ENCODE data around the gene EMILIN3. TPM values are rescaled to one million over a fixed set of nuclear protein-coding genes. Genes with fewer than 3 reads are reported as not detected.

The EMILIN3 gene
- total and polyA plus RNA-seq, 2 experiments from 2014 or later = not detected

GRCh38 chr20:41376349-41376748 is 9.7 kb upstream of the EMILIN3 start:
- TF ChIP-seq EZH2 (IDR thresholded peaks at IDR 0.05; ENCODE audit: insufficient read depth, poor library complexity, severe bottlenecking) (no peak), EZH2phosphoT487 (IDR thresholded peaks at IDR 0.05; ENCODE audit: insufficient read depth, low read depth) (no peak)
- no peaks in the 10 kb centered on the region for H3K9me2 ChIP-seq (ENCODE audit: insufficient read depth)
- H2AFZ ChIP-seq = no peak overlapping the region
- H3K79me2 ChIP-seq (ENCODE audit: insufficient read depth) = no peaks in the 10 kb centered on the region
- H3K4me3 ChIP-seq = no peak overlapping the region
- H3K4me1 ChIP-seq (ENCODE audit: insufficient read depth) = no peaks in the 10 kb centered on the region
- no peaks in the 10 kb centered on the region for H4K20me1 ChIP-seq (ENCODE audit: insufficient read depth)
- H3K27me3 ChIP-seq (replicated peaks; ENCODE audit: insufficient read depth) = peaks cover 36% of the 10 kb centered on the region
- no peaks in the 10 kb centered on the region for H3F3A ChIP-seq (ENCODE audit: insufficient read depth)
- H3K27ac ChIP-seq = no peak overlapping the region
- no peaks in the 10 kb centered on the region for H3K9me3 ChIP-seq (ENCODE audit: low read depth)
- in situ Hi-C loops (cut with MboI) = no loop called here
- no peak overlapping the region for H3K4me2 ChIP-seq (ENCODE audit: unreplicated experiment)
- WGBS, 2 experiments (ENCODE audit: low coverage in 1 of 2, low lambda C conversion rate in 2 of 2, missing lambda C conversion rate in 2 of 2) = 58 to 70% methylated on average over 5 of the region's 5 CpGs
- H3K9ac ChIP-seq = no peak overlapping the region
- no peak for DNase-seq
- H3K36me3 ChIP-seq (ENCODE audit: low read depth) = no peaks in the 10 kb centered on the region

DNA sequence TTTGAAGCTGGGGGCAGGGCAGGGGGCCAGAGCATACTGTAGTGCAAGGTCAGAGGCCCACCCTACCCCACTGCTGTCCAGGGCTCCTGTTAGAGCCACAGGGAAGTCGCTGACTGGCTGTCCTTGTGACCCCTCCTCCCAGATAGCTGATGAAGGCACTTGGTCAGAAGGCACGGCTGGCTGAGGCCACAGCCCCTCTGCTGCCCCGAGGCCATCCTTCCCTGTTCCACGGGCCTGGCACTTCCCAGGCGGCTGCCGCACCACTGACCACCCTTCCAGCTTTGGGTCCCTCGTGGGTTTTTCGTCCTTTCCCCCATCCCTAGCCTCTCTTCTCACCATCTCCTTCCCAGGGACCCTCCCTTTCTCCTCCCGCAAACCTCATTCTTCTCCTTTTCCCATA is 9.2 kb upstream of the EMILIN3 start:
- Histone ChIP-seq H3K4me1 (ENCODE audit: insufficient read depth) (no peaks in the 10 kb centered on the region), H3K36me3 (ENCODE audit: low read depth) (no peaks in the 10 kb centered on the region), H3K9me2 (ENCODE audit: insufficient read depth) (no peaks in the 10 kb centered on the region), H3K9me3 (ENCODE audit: low read depth) (no peaks in the 10 kb centered on the region), H2AFZ (no peak overlapping the region), H3K27me3 (replicated peaks; ENCODE audit: insufficient read depth) (peaks cover 34% of the 10 kb centered on the region), H3K4me2 (ENCODE audit: unreplicated experiment) (no peak overlapping the region), H3K79me2 (ENCODE audit: insufficient read depth) (no peaks in the 10 kb centered on the region), H3K9ac (no peak overlapping the region), H3K27ac (no peak overlapping the region), H3F3A (ENCODE audit: insufficient read depth) (no peaks in the 10 kb centered on the region), H3K4me3 (no peak overlapping the region), H4K20me1 (ENCODE audit: insufficient read depth) (no peaks in the 10 kb centered on the region)
- DNase-seq = no peak
- 72 to 79% methylated on average over 8 to 9 of the region's 9 CpGs for WGBS, 2 experiments (ENCODE audit: low coverage in 1 of 2, low lambda C conversion rate in 2 of 2, missing lambda C conversion rate in 2 of 2)
- in situ Hi-C loops (cut with MboI) = no loop called here
- no peak for TF ChIP-seq EZH2phosphoT487 (IDR thresholded peaks at IDR 0.05; ENCODE audit: insufficient read depth, low read depth)
- TF ChIP-seq EZH2 (IDR thresholded peaks at IDR 0.05; ENCODE audit: insufficient read depth, poor library complexity, severe bottlenecking) = no peak

DNA sequence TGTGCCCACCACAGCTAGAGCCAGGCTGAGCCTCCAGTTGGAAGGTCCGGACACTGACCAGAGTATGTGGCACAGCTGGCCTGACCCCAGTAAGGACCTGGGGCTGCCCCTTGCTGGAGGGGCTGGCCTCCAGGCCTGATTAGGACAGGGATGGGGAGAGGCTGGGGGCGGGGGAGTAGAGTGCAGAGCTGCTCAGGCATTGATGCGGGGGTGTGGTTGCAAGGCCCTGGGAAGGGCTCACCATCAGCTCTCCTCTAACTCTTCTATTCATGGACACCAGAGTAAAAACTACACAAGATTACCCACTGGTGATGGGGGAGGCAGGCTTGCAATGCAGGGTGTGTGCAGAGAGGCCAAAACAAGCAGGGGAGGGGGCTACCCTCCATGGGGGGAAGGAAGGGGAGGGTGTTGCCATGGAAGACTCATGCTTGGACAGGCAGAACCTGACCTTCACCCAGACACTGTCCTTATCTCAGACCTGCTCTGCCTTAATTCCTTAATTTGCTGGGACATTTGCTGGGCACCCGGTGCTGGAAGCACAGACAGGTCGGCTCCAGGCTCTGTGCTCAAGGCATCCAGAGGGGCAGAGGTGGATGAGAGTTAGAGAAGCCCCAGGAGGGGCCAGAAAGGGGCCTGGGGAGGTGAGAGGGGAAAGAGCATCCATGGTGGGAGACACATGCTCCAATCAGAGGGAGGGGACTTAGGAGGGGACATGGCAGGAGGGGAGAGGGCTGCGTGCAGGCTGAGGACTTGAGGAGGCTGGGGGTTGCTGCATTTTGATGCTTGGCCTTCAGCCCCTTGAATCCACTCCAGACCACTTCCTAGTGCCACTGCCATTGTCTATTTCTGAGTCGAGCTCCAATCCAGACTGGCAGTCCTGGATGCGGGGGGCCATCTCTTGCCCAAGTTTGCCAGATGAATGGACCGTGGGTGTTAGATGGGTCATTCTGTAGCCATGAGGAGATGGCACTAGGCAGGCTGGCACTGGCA is 7.6 kb upstream of the EMILIN3 start:
- H3K79me2 ChIP-seq (ENCODE audit: insufficient read depth) = no peaks in the 10 kb centered on the region
- DNase-seq = no peak
- no peaks in the 10 kb centered on the region for H3K9me3 ChIP-seq (ENCODE audit: low read depth)
- no peak overlapping the region for H3K9ac ChIP-seq
- no peaks in the 10 kb centered on the region for H3F3A ChIP-seq (ENCODE audit: insufficient read depth)
- TF ChIP-seq EZH2phosphoT487 (IDR thresholded peaks at IDR 0.05; ENCODE audit: insufficient read depth, low read depth) (no peak), EZH2 (IDR thresholded peaks at IDR 0.05; ENCODE audit: insufficient read depth, poor library complexity, severe bottlenecking) (no peak)
- in situ Hi-C loops (cut with MboI) = no loop called here
- no peak overlapping the region for H3K27ac ChIP-seq
- WGBS, 2 experiments (ENCODE audit: low coverage in 1 of 2, low lambda C conversion rate in 2 of 2, missing lambda C conversion rate in 2 of 2) = 40 to 54% methylated on average over 8 to 9 of the region's 9 CpGs
- no peaks in the 10 kb centered on the region for H3K4me1 ChIP-seq (ENCODE audit: insufficient read depth)
- H3K36me3 ChIP-seq (ENCODE audit: low read depth) = no peaks in the 10 kb centered on the region
- no peaks in the 10 kb centered on the region for H4K20me1 ChIP-seq (ENCODE audit: insufficient read depth)
- H3K4me3 ChIP-seq = no peak overlapping the region
- H2AFZ ChIP-seq = no peak overlapping the region
- no peaks in the 10 kb centered on the region for H3K9me2 ChIP-seq (ENCODE audit: insufficient read depth)
- peaks cover 17% of the 10 kb centered on the region for H3K27me3 ChIP-seq (replicated peaks; ENCODE audit: insufficient read depth)
- H3K4me2 ChIP-seq (ENCODE audit: unreplicated experiment) = no peak overlapping the region

DNA sequence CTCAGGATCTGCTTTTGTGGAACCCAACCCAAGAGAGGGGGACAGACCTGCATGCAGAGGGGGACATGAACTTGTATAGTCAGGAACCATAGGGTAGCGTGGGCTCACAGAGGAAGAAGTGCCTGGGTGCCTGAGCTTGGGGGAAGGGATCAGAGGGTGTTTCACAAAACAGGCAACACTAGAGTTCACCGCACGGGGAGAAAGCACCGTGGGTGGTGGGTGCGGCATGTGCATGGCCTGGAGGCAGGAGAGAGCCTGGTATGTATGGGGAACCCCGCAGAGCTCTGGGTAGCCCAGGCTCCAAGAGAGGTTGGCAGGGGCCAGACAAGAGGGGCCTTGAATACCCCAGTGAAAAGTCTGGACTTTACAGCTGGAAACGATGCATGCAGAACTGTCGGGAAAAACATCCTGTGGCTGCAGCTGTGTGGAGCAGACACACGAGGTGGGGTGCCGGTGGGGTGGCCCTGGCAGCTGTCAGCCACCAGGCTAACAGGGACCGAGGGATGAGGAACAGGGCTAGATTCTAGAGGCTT is 6.7 kb upstream of the EMILIN3 start:
- H3K9ac ChIP-seq = no peak overlapping the region
- H3K9me3 ChIP-seq (ENCODE audit: low read depth) = no peaks in the 10 kb centered on the region
- no peak overlapping the region for H3K27ac ChIP-seq
- no peaks in the 10 kb centered on the region for H3K79me2 ChIP-seq (ENCODE audit: insufficient read depth)
- peaks cover 13% of the 10 kb centered on the region for H3K27me3 ChIP-seq (replicated peaks; ENCODE audit: insufficient read depth)
- in situ Hi-C loops (cut with MboI) = no loop called here
- no peaks in the 10 kb centered on the region for H3K9me2 ChIP-seq (ENCODE audit: insufficient read depth)
- no peak overlapping the region for H3K4me2 ChIP-seq (ENCODE audit: unreplicated experiment)
- no peaks in the 10 kb centered on the region for H4K20me1 ChIP-seq (ENCODE audit: insufficient read depth)
- H3K4me1 ChIP-seq (ENCODE audit: insufficient read depth) = no peaks in the 10 kb centered on the region
- no peak for TF ChIP-seq EZH2phosphoT487 (IDR thresholded peaks at IDR 0.05; ENCODE audit: insufficient read depth, low read depth)
- TF ChIP-seq EZH2 (IDR thresholded peaks at IDR 0.05; ENCODE audit: insufficient read depth, poor library complexity, severe bottlenecking) = no peak
- H3F3A ChIP-seq (ENCODE audit: insufficient read depth) = no peaks in the 10 kb centered on the region
- no peak for DNase-seq
- no peak overlapping the region for H3K4me3 ChIP-seq
- no peak overlapping the region for H2AFZ ChIP-seq
- H3K36me3 ChIP-seq (ENCODE audit: low read depth) = no peaks in the 10 kb centered on the region
- 57 to 61% methylated on average over 10 to 11 of the region's 11 CpGs for WGBS, 2 experiments (ENCODE audit: low coverage in 1 of 2, low lambda C conversion rate in 2 of 2, missing lambda C conversion rate in 2 of 2)
